ENCODE results near the gene CD8B.
"Not testable (repeated sequence)": the region's sequence is repeated elsewhere in the genome, so short reads cannot be mapped to it uniquely, and the experiment has no call there.

Gene CD8B

DNA sequence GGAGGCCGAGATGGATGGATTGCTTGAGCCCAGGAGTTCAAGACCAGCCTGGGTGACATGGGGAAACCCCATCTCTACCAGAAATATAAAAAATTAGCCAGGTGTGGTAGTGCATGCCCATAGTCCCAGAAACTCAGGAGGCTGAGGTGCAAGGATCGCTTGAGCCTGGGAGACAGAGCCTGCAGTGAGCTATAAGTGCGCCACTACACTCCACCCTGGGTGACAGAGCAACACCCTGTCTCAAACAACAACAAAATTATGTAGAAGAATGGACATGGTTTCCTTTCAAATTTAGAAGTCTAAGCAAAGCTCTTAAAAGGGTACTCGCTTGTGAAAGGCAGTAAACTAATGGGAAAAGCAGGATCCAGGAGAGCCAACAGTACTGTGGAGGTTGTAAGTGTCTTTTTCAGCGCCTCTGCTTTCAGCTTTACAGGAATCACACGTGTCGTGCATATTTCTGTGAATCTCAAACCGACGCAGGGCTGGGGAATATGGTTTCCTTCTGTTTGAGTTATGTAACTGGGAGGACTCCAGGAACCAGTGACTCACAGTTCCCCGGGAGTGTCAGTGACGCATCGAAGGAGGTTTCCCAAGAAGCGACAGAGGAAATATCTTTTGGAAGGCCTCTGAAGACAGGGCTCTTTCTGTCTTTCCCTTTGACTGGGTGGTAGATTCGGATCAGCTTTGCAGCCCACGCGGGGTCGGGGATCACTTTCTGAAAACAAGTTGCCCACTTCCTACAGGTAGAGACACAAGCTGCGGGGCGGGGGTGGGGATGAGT lies 24.6 kb downstream of the CD8B start:
- not testable (repeated sequence) for DNase-seq (ENCODE audit: low spot score)

DNA sequence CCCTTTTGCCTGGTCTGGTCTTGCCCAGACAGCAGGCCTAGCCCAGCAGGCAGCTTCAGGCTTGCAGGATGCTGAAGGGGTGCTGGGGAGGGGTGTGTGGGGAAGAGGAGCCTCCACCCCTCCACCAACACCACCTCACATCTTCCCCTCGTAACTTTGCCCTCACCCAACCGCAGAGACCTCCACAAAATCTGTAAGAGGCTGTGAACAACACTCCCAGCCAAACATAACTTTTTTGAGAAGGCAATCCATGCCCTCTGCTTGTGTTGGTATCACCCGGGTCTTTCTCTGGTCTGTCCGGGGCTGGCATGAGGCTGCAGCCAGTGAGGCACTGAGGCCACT lies 26.2 kb downstream of the CD8B start:
- not testable (repeated sequence) for DNase-seq (ENCODE audit: low spot score)

DNA sequence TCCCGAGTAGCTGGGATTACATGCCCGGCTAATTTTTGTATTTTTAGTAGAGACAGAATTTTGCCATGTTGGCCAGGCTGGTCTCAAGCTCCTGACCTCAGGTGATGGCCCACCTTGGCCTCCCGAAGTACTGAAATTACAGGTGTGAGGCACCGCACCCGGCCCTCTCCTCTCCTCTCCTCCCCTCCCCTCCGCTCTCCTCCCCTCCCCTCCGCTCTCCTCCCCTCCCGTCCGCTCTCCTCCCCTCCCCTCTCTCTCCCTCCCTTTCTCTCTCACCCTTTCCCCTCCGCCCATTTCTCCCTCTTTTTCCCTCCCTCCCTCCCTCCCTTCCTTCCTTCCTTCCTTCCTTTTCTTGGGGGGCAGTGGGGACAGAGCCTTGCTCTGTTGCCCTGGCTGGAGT lies 28.4 kb downstream of the CD8B start:
- DNase-seq (ENCODE audit: low spot score) = no peak

DNA sequence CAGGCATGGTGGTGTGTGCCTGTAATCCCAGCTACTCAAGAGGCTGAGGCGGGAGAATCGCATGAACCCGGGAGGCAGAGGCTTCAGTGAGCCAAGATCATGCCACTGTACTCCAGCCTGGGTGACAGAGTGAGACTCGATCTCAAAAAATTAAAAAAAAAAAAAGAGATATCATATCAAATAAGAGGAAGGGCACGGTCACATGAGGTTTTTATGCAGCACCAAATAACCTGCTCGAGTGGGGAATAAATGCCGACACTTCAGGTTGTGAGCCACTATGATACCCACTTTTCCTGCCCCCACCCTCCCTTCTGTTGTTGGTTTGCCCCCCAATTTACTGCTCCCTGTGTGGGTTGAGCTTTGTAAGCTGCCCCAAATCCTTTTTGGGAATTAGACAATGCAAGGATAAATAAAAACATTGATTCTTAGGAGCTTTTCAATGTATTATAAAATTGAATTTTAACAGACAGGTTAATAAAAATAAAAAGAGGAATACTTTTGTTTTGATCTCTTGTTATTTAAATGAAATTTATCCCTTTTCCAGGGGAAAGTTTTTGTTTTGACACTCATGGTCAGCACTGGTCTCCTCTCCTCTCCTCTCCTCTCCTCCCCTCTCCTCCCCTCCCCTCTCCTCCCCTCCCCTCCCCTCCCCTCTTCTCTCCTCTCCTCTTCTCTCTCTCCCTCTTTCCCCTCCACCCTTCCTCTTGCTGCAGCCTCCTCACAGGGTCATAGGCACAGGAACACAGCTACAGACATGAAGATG lies 29.2 kb downstream of the CD8B start:
- DNase-seq (ENCODE audit: low spot score) = no peak

DNA sequence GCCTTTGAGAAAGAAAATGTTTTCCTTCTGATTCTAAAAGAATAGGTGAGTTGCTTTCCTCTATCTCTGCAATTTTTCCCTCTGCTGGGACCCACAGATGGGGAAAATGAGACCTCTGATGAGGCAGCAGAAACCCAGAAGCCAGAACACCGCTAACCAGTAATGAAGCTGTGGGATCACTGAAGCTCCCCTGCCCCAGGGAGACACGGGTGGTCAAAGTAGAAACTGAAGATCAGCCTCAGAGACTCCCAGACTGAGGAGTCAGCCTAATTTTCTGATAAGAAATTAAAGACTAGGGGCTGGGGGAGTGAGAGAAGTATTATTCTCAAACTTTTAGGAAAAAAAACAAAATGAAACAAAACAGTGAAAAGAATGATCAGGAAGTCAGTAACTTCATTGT lies 30.1 kb downstream of the CD8B start:
- no peak for DNase-seq (ENCODE audit: low spot score)

DNA sequence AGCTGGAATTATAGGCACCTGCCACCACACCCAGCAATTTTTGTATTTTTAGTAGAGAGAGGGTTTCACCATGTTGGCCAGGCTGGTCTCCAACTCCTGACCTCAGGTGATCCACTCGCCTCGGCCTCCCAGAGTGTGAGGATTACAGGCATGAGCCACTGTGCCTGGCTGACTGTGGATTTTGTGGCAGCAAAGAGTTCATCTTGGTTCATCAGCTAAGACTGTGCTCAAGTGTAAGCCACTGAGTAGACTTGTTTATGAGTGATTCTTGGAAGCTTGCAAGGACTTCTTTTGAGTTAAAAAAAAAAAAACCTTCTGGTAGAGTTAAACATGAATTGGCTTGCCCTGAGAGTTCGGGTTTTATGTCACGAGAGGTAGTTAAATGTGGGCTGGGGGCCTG lies 34.7 kb downstream of the CD8B start:
- no peak for DNase-seq (ENCODE audit: low spot score)

DNA sequence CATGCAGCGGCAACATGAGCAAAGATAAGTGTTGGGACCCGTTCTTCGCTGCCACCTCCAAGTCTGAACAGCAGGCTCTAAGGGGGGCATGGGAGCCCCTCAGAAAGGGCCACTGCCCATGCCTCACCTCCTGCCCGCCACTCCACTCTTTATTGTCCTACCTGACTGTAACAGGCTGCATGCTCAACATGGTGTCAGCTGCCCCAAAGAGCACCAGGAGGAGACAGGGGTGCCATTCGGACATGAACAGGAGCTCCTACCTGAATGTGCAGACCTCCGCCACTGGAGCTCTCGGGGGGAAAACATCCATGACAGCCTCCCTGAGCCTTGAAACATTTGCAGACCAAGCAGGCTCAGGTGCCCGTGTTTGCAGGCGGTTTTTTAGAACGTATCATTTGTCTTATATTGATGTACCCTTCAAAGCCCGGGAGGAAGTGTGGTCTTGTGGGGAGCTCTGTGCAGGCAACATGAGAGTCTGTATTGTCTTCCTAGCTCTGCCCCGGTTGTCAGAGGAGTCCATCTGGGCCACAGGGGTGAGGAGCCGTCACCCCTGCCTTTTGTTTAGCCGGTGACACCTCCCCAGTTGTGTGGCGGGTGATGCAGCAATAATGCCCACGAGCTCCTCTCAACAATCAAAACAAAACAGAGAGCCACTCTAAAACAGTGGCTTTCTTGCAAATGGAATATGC lies 35.8 kb downstream of the CD8B start:
- DNase-seq (ENCODE audit: low spot score) = no peak

DNA sequence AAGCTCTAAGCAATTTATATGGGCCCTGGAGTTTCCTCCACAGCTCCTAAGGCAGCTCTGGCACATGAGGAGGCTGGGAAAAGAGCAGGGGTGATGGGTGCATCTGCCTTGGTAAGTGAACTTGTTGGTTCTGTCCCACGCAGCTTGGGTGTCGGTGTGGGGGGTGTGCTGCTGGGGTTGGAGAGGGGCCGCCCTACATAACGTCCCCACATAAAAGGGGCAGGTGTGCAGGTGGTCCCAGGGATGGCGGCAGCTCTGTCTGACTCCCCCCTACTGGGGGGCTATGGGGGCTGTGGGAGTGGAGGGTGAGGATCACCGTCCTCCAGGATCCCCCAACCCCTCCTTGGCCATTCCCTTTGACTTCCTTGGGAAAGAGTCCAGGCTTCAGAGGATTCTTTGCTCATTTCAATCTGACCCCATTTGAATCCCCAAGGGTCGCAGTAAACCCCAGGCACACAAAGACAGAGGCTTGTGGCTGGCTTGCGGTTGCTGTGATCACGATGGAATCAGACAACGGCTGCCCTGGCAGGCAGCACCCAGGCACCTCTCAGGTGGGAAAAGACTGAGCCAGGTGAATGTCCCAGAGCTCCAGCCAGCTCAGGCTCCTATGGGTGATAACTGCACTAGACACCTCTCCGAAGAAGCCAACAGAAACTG lies 36.5 kb downstream of the CD8B start:
- no peak for DNase-seq (ENCODE audit: low spot score)

DNA sequence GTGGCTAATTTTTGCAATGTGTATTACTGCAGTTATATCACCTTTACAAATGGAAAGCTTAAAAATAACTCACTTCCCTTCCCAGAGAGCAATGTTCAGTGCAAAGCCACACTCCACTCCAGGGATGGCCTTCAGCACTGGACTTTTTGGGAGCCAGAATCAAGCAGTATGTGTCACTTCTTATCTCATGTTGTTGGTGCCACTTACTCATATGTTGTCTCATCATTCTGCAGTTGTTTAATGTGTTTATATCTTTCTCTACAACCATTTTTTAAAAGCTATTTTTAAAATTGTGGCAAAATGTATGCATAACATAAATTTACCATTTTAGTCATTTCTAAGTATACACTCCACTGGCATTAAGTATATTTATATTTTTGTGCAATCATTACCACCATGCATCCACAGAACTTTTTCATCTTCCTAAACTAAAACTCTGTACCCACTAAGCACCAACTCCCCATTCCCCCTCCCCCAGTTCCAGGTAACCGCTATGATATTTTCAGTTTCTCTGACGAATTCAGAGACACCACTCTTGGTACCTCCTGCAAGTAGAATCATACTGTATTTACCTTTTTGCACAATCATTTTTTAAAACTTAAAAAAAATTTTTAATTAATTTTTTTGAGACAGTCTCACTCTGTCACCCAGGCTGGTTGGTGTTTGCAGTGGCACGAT lies 38.9 kb downstream of the CD8B start:
- no peak for DNase-seq (ENCODE audit: low spot score)

DNA sequence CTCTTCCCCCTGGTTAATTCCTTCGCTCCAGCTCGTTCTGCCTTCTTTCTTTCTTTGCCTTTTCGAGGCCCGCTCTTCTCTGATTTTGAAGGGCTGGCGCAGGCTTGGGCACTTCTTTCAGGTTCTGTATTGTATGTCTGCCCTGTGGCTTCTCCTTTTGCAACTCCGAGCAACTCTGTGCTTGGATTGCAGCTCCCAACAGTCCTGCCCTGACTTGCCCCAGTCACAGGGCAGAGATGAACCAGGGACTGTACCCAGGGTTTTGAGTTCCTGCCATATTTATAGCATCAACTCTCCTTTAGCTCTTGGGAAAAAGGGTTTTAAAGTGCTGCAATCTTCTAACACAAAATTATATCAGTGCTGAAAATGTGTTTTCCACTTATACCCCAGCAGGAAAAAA lies 39.8 kb downstream of the CD8B start:
- DNase-seq (ENCODE audit: low spot score) = no peak

DNA sequence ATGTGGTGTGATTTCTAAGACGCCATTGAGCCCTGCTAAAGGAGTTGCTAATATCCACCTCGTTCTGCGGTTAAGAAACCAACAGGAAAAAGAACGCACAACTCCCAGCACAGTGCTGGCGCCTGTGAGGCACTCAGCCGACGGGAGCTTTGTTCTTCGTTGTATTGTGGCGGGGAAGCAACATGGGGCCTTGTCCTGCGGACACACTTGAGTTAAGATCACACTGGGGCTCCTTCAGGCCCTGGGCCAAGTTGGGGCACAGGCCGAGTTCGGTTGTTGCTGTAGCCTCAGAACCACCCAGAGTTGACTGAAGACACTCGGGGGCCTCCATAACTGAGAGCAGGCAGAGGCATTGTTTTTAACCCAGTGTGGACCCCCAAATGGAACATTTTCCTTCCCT lies 40.4 kb downstream of the CD8B start:
- no peak for DNase-seq (ENCODE audit: low spot score)

DNA sequence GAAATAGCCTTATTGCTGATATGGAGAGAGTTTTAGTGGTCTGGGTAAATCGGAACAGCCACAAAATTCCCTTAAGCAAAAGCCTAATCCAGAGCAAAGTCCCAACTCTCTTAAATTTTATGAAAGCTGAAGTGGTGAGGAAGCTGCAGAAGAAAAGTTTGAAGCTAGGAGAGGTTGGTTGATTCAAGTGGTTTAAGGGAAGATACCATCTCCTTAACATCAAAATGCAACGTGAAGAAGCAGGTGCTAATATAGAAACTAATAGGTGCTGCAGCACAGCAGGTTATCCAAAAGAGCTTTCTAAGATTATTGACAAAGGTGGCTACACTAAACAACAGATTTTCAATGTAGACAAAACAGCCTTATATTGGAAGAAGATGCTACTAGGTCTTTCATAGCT lies 42.7 kb downstream of the CD8B start:
- no peak for DNase-seq (ENCODE audit: low spot score)

DNA sequence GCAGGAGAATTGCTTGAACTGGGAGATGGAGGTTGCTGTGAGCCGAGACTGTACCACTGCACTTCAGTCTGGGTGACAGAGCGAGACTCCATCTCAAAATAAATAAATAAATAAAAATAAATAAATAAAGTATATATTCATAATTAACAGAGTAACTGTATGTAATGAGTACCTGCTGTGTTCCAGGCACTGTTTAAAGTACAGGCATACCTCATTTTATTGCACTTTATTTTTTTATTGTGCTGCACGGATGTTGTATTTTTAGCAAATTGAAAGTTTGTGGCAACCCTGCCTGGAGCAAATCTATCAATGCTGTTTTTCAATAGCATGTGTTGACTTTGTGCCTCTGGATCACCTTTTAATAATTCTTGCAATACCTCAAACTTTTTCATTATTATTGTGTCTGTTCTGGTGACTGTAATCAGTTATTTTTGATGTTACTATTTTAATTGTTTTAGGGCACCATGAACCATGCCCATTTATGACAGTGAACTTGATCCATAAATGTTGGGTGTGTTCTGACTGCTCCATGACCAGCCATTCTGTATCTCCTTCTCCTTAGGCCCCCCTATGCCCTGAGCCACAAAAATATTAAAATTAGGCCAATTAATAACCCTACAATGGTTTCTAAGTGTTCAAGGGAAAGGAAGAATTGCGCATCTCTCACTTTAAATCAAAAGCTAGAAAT lies 43.4 kb downstream of the CD8B start:
- DNase-seq (ENCODE audit: low spot score) = no peak

DNA sequence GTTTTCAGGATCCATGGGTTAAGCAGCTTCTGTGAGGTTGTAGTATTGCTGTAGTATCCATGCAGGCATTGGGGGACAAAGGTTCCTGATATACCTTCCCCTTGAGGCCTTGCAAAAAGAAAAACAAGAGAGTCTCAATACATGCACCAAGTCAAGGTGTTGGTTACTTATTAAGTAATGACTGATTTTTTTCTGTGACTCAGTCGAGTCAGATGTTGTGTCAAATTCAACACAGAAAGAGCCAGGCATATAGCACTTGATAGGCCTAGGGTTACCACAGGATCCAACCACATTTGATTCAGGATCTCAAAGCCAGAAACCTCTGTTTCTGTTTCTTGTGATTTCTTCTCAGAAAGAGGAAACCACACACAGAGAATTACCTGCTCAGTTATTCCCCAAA lies 46.1 kb downstream of the CD8B start:
- DNase-seq (ENCODE audit: low spot score) = no peak

DNA sequence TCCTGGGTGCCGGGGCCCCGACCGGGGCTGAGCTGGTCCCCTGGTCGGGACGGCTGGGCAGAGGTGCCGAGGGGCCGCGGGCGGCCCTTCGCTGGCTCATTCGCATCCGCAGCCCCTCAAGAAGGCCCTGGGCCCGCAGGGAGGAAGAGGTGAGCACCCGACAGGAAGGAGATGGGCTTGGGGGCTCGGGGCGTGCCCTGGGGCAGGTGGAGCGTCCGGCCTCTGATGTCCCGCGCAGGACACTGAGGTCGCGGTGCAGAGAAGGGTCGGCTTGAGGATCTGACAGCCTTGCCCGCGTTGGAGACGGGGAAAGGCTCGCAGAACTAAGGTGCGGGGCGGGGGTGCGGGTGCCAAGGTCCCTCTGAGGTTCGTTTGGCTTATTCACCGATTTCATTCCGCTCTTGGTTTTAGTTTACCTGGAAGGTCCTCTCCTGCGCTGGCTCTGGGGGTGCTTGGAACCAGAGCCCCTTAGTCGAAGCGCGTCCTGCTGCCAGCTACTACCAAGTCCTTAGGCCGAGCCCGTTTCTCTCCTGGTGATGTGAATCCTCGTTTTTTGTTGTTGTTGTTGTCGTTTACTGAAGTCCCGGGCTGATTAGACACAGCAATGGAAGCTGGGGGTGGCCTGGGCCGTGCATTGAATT lies 52.1 kb downstream of the CD8B start:
- DNase-seq (ENCODE audit: low spot score) = peak; percentile 47

DNA sequence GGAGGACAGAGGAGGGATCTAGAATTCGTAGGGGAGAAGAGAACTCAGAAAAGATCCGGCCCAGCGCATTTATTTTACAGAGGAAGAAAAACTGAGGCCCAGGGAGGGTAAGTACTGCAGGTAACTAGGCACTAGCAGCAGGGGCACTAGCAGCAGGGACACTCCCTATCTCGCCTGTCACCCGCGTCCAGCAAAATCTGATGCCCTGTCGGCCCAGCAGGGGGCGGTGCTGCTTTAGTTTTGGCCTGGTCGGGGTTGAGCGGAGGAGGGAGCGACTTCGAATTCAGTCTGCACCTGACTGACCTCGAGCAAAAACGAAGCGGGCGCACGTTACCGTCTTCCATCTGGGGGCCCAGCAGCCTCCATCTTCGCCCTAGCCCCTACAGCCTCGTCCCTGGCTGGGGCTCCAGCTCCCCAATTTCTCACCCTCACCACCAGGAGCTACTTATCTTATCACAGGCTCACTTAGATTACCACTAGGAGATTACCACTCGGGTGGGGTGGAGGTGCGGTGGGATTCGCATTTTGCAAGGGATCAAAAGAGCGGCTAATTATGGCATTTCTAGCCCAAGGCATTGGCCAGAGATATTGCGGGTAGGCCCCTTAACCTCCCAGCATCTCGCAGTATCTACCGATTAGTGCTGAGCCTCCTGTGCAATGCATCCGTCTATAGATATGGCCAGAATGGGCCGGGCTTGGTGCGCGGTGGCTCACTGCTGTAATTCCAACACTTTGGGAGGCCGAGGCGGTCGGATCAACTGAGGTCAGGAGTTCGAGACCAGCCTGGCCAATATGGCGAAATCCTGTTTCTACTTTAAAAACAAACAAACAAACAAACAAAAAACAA lies 53.1 kb downstream of the CD8B start:
- peak; percentile 97 for DNase-seq (ENCODE audit: low spot score)

DNA sequence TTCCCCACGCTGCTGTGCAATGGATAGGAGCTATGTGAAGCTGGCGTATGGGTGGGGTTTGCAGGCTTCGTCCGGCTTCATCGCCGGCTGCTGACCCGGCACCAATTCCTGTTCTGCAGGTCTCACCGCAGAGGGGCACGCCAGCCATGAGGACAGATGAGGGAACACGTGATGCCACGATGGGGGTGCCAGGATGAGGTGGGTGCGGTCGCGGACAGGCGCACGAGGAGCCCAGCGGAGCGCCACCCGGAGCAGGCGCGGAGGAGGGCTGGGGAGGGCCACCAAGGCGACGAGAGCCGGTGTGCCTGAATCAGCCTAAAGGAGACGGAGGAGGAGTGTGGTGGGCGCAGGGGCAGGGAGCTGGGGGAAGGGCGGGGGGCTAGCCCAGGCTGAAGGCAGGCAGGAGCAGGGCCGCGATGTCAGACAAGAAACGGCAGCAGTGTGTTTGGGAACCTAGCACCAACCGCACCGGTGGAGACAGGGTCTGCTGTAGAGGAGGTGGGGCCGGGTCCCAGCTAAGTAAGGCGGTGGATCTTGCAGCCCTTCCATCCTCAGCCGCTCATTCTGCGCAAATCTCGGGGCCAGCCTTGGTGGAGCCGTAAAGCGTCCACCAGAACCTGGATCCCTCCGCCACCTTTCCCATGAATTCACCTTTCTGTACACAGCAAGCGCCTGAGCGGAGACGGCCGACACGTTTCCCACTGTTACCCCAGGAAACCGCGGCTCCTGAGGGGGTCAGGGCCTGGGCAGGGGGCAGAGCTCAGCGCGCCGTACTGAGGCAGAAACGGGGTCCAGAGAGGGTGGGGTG lies 54.0 kb downstream of the CD8B start:
- DNase-seq (ENCODE audit: low spot score) = peak; percentile 87

DNA sequence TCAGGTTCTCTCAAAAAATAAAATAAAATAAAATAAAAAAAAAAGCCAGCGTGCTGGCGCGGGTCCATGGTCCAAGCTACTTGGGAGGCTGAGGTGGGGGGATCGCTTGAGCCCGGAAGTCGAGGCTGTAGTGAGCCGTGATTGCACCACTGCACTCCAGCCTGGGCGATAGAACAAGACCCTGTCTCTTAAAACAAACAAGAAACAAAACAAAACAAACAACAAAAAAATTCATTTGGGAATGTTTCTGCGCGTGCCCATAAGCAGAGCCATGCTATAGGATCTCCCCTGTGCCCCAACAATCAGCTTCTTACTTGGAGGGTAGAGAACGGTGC lies 54.6 kb downstream of the CD8B start:
- DNase-seq (ENCODE audit: low spot score) = no peak
